OCI-LY7 (cell line): ENCODE data around the gene SELPLG.

Experiments
- CTCF ChIP-seq: fragments of 200-600 bp; sonication (generic); conservative IDR thresholded peaks from 2 replicates; pipeline ENCODE4 v1.5.1; 2014; ENCODE audit warnings: mild to moderate bottlenecking, antibody characterized with exemption, low read length, moderate library complexity, mixed read lengths
- EZH2phosphoT487 ChIP-seq: fragments of 200-600 bp; sonication (generic); IDR thresholded peaks from 2 replicates; pipeline ENCODE4 v1.6.1; 2018; ENCODE audit warnings: low read depth, borderline replicate concordance, mild to moderate bottlenecking, mixed run types, antibody characterized with exemption, low read length, moderate library complexity, mixed read lengths

- TF ChIP-seq EZH2phosphoT487 (no peak), CTCF (no peak)
Observed at GRCh38 chr12:108615918-108616317, 17.8 kb downstream of the SELPLG start.
